Mesendoderm (in vitro differentiated cells): Measurements from ENCODE around the gene GRM7.
"Not testable (repeated sequence)": the region's sequence is repeated elsewhere in the genome, so short reads cannot be mapped to it uniquely, and the experiment has no call there.

Source experiments
- DNase-seq: peaks from one replicate; pipeline ENCODE4 v3.0.0; 2013
- H2AK5ac ChIP-seq: 2 replicates; pipeline ENCODE4 v1.6.1; 2013; ENCODE audit warnings: low read length, inconsistent platforms
- H2BK120ac ChIP-seq: 2 replicates; pipeline ENCODE4 v1.6.1; 2013; ENCODE audit warnings: low read depth, mild to moderate bottlenecking, low read length, moderate library complexity, mixed read lengths
- H2BK15ac ChIP-seq: replicated peaks from 2 replicates; pipeline ENCODE4 v1.6.1; 2013; ENCODE audit warnings: low read depth, mild to moderate bottlenecking, moderate library complexity
- H2BK5ac ChIP-seq: 2 replicates; pipeline ENCODE4 v1.6.1; 2013; ENCODE audit warnings: low read length, inconsistent platforms
- H3K18ac ChIP-seq: 2 replicates; pipeline ENCODE4 v1.6.1; 2013; ENCODE audit warnings: mild to moderate bottlenecking, low read length, mixed read lengths
- H3K23ac ChIP-seq: one replicate; pipeline ENCODE4 v1.6.1; 2013; ENCODE audit warnings: low read length
- H3K27ac ChIP-seq: 2 replicates; pipeline ENCODE4 v1.5.1; 2013; ENCODE audit warnings: low read depth, mild to moderate bottlenecking, inconsistent platforms, low read length, moderate library complexity
- H3K27me3 ChIP-seq: 2 replicates; pipeline ENCODE4 v1.6.1; 2013; ENCODE audit warnings: low read length, control low read depth, mild to moderate bottlenecking, inconsistent platforms; ENCODE audit not compliant: insufficient read depth, poor library complexity
- H3K36me3 ChIP-seq: 2 replicates; pipeline ENCODE4 v1.6.1; 2013; ENCODE audit warnings: low read length, inconsistent platforms; ENCODE audit not compliant: control insufficient read depth, insufficient read depth
- H3K4ac ChIP-seq: one replicate; pipeline ENCODE4 v1.6.1; 2013; ENCODE audit warnings: low read depth, mild to moderate bottlenecking, low read length, moderate library complexity
- H3K4me1 ChIP-seq: 2 replicates; pipeline ENCODE4 v1.6.1; 2013; ENCODE audit warnings: low read depth, low read length, inconsistent platforms; ENCODE audit not compliant: control insufficient read depth
- H3K4me2 ChIP-seq: 2 replicates; pipeline ENCODE4 v1.6.1; 2013; ENCODE audit warnings: low read length
- H3K4me3 ChIP-seq: 2 replicates; pipeline ENCODE4 v1.5.1; 2013; ENCODE audit warnings: mild to moderate bottlenecking, low read length
- H3K56ac ChIP-seq: one replicate; pipeline ENCODE4 v1.6.1; 2013; ENCODE audit warnings: low read length
- H3K79me1 ChIP-seq: 2 replicates; pipeline ENCODE4 v1.6.1; 2013; ENCODE audit warnings: low read length, inconsistent platforms
- H3K79me2 ChIP-seq: 2 replicates; pipeline ENCODE4 v1.6.1; 2013; ENCODE audit warnings: mild to moderate bottlenecking, low read length; ENCODE audit not compliant: control insufficient read depth, insufficient read depth
- H3K9ac ChIP-seq: 2 replicates; pipeline ENCODE4 v1.6.1; 2013; ENCODE audit warnings: low read length, inconsistent platforms
- H4K5ac ChIP-seq: one replicate; pipeline ENCODE4 v1.6.1; 2013; ENCODE audit warnings: low read length
- H4K8ac ChIP-seq: one replicate; pipeline ENCODE4 v1.6.1; 2013; ENCODE audit warnings: low read depth, mild to moderate bottlenecking, control low read depth, low read length, moderate library complexity
- WGBS: extraction: QIAGEN DNeasy Blood & Tissue Kit; methylation state at CpG from one replicate; pipeline ENCODE4 v1.1.7; 2013; ENCODE audit warnings: low lambda C conversion rate, missing lambda C conversion rate; ENCODE audit not compliant: insufficient coverage; ENCODE audit errors: extremely low coverage; 5-methylcytosine and 5-hydroxymethylcytosine counted together

Gene GRM7

DNA sequence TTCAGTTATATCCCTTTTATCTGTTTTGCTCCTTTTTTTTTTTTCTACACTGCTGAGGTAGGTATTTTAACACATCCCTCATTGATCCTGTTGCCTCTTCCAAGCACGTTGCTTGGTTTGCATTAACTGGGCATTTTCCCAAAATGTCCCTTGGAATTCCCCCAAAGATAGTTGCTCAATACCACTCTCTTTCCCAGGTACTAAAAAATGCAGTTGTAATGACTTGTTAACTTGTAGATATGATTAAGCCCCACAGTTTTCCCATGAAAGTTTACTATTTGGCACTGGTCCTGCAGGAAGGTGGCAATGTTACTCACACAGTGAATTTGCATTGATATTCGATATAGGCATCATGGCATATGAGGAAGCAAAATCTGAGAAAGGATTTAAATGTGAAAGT, 67.1 kb downstream of the GRM7 start:
- Histone ChIP-seq H4K8ac (no peak overlapping the region), H2BK5ac (no peak overlapping the region), H3K56ac (no peak overlapping the region), H2BK120ac (no peak overlapping the region), H3K4me1 (no peaks in the 10 kb centered on the region), H4K5ac (no peak overlapping the region), H3K4me3 (no peak overlapping the region), H2BK15ac (no peak overlapping the region), H3K36me3 (no peaks in the 10 kb centered on the region), H3K18ac (no peak overlapping the region), H2AK5ac (no peak overlapping the region), H3K4me2 (no peak overlapping the region), H3K27ac (no peak overlapping the region), H3K23ac (no peak overlapping the region), H3K4ac (no peak overlapping the region), H3K9ac (no peak overlapping the region), H3K79me1 (no peaks in the 10 kb centered on the region), H3K79me2 (no peaks in the 10 kb centered on the region), H3K27me3 (no peaks in the 10 kb centered on the region)
- WGBS, result no CpG with 5 or more reads among the region's 2 CpGs
- DNase-seq, result no peak

GRCh38 chr3:6929918-6930317, 69.0 kb downstream of the GRM7 start:
- no peak overlapping the region for H3K18ac ChIP-seq
- H3K27ac ChIP-seq, result no peak overlapping the region
- WGBS, result no CpG with 5 or more reads among the region's 2 CpGs
- no peak overlapping the region for H2AK5ac ChIP-seq
- no peaks in the 10 kb centered on the region for H3K27me3 ChIP-seq
- no peak overlapping the region for H3K4me2 ChIP-seq
- no peak overlapping the region for H4K5ac ChIP-seq
- H2BK5ac ChIP-seq, result no peak overlapping the region
- H3K79me2 ChIP-seq, result no peaks in the 10 kb centered on the region
- no peaks in the 10 kb centered on the region for H3K79me1 ChIP-seq
- H3K9ac ChIP-seq, result no peak overlapping the region
- no peaks in the 10 kb centered on the region for H3K4me1 ChIP-seq
- no peak for DNase-seq
- no peak overlapping the region for H2BK120ac ChIP-seq
- no peak overlapping the region for H3K56ac ChIP-seq
- no peak overlapping the region for H4K8ac ChIP-seq
- H2BK15ac ChIP-seq, result no peak overlapping the region
- H3K4ac ChIP-seq, result no peak overlapping the region
- H3K23ac ChIP-seq, result no peak overlapping the region
- H3K36me3 ChIP-seq, result no peaks in the 10 kb centered on the region
- H3K4me3 ChIP-seq, result no peak overlapping the region

- H4K5ac ChIP-seq, H3K4me3 ChIP-seq, H3K4me2 ChIP-seq, H2BK15ac ChIP-seq, H2BK120ac ChIP-seq, H3K18ac ChIP-seq, H3K23ac ChIP-seq, H3K27ac ChIP-seq, H4K8ac ChIP-seq, H2AK5ac ChIP-seq, H3K79me2 ChIP-seq, H3K36me3 ChIP-seq, H3K56ac ChIP-seq, H3K27me3 ChIP-seq, H3K4ac ChIP-seq, H3K79me1 ChIP-seq, H3K9ac ChIP-seq, H2BK5ac ChIP-seq, H3K4me1 ChIP-seq, DNase-seq: not testable (repeated sequence)
- no CpG with 5 or more reads among the region's 2 CpGs for WGBS
These were observed 74.5 kb downstream of the GRM7 start for GRCh38 chr3:6935418-6935817.

DNA sequence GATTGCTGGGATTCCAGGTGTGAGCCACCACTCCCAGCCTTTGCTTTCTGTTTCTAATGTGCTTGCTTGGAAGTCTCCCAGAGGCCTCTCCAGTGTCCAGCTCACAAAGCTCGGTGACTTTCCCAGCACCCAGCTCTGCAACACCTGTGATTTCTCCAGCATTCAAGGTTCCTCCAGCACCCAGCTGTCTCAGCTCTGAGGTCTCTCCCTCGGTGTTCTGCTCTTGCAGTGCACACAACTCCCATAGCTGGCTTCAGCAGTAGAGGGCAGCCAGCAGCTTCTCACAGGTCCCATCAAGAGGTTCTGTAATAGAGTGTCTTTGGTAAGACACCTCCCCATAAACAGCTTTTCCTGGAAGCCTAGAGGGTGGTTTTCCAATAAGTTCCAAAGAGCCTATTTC, 75.1 kb downstream of the GRM7 start:
- H2BK5ac ChIP-seq, result no peak overlapping the region

GRCh38 chr3:6962801-6963200, 101.9 kb downstream of the GRM7 start:
- Histone ChIP-seq H3K18ac (no peak overlapping the region), H3K9ac (no peak overlapping the region)

More for the DNA sequence above, 75.1 kb downstream of the GRM7 start:
- Histone ChIP-seq H3K79me2 (no peaks in the 10 kb centered on the region), H3K79me1 (no peaks in the 10 kb centered on the region), H3K18ac (no peak overlapping the region), H3K9ac (no peak overlapping the region), H3K4me1 (no peaks in the 10 kb centered on the region), H3K4ac (no peak overlapping the region), H3K27ac (no peak overlapping the region), H3K4me3 (no peak overlapping the region), H2AK5ac (no peak overlapping the region), H2BK15ac (no peak overlapping the region), H2BK120ac (no peak overlapping the region), H3K23ac (no peak overlapping the region), H3K36me3 (no peaks in the 10 kb centered on the region), H3K56ac (no peak overlapping the region), H3K4me2 (no peak overlapping the region), H4K5ac (no peak overlapping the region), H4K8ac (no peak overlapping the region), H3K27me3 (no peaks in the 10 kb centered on the region)
- WGBS, result no CpG with 5 or more reads among the region's 2 CpGs
- DNase-seq, result peak; percentile 12

GRCh38 chr3:6965881-6966280, 105.0 kb downstream of the GRM7 start:
- Histone ChIP-seq H3K4ac (no peak overlapping the region), H3K4me1 (no peaks in the 10 kb centered on the region), H2BK120ac (no peak overlapping the region), H4K8ac (no peak overlapping the region), H2BK5ac (no peak overlapping the region), H4K5ac (no peak overlapping the region), H2BK15ac (no peak overlapping the region), H3K9ac (no peak overlapping the region), H3K23ac (no peak overlapping the region), H3K79me2 (no peaks in the 10 kb centered on the region), H3K56ac (no peak overlapping the region), H3K79me1 (no peaks in the 10 kb centered on the region), H2AK5ac (no peak overlapping the region), H3K27ac (no peak overlapping the region), H3K27me3 (no peaks in the 10 kb centered on the region), H3K4me3 (no peak overlapping the region), H3K4me2 (no peak overlapping the region), H3K18ac (no peak overlapping the region), H3K36me3 (no peaks in the 10 kb centered on the region)
- no CpG with 5 or more reads among the region's 5 CpGs for WGBS
- DNase-seq, result peak; percentile 49

More at GRCh38 chr3:6962801-6963200, 101.9 kb downstream of the GRM7 start:
- no peaks in the 10 kb centered on the region for H3K27me3 ChIP-seq
- H4K5ac ChIP-seq, result no peak overlapping the region
- H3K56ac ChIP-seq, result no peak overlapping the region
- no peak overlapping the region for H2BK120ac ChIP-seq
- H3K4ac ChIP-seq, result no peak overlapping the region
- no peak overlapping the region for H4K8ac ChIP-seq
- no peaks in the 10 kb centered on the region for H3K79me1 ChIP-seq
- H3K79me2 ChIP-seq, result no peaks in the 10 kb centered on the region
- no peaks in the 10 kb centered on the region for H3K36me3 ChIP-seq
- H3K4me2 ChIP-seq, result no peak overlapping the region
- no peak overlapping the region for H3K4me3 ChIP-seq
- no peak overlapping the region for H2BK5ac ChIP-seq
- DNase-seq, result no peak
- H3K27ac ChIP-seq, result no peak overlapping the region
- no peak overlapping the region for H2AK5ac ChIP-seq
- no peak overlapping the region for H3K23ac ChIP-seq
- H3K4me1 ChIP-seq, result no peaks in the 10 kb centered on the region
- H2BK15ac ChIP-seq, result no peak overlapping the region
